Body of pancreas (tissue), 4 donors: ENCODE data around the gene RSRP1.

Experiments used
- POLR2A ChIP-seq, 3 donors: fragments of 450-650 bp; IDR thresholded peaks; one replicate each; pipeline ENCODE4 v1.6.1; 2016; ENCODE audit warnings: antibody characterized with exemption in 3 of 3, mild to moderate bottlenecking in 2 of 3
- TF ChIP-seq, protein P1 (sequence below), 7 experiments: fragments of 450-650 bp in 4 of 7; fragments of 200-600 bp in 3 of 7; sonication (generic) in 3 of 7; IDR thresholded peaks; one replicate each; pipeline ENCODE4 v1.5.1; 2016 to 2019; ENCODE audit warnings: antibody characterized with exemption in 7 of 7

DNA sequence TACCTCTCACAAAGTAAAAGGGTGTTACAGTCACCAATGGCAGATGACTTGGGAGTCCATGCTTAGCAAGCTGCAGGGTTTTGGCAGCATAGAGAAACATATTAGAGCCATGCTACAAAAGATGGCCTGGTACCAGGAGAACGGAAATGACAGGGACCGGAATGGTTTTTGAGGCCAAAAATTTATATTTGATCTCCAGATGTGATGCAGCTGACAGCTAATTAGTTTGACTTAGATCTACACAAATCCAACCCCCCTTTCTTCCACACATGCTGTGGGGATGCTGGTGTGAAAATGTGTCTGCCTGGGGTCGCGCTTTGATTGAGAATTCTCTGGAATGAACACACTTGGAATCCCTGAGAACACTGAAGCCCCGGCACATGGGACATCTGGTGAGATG is 41.5 kb downstream of the RSRP1 start:
- TF ChIP-seq POLR2A (IDR thresholded peaks at IDR 0.05) = no peak
- TF ChIP-seq, protein P1, sequence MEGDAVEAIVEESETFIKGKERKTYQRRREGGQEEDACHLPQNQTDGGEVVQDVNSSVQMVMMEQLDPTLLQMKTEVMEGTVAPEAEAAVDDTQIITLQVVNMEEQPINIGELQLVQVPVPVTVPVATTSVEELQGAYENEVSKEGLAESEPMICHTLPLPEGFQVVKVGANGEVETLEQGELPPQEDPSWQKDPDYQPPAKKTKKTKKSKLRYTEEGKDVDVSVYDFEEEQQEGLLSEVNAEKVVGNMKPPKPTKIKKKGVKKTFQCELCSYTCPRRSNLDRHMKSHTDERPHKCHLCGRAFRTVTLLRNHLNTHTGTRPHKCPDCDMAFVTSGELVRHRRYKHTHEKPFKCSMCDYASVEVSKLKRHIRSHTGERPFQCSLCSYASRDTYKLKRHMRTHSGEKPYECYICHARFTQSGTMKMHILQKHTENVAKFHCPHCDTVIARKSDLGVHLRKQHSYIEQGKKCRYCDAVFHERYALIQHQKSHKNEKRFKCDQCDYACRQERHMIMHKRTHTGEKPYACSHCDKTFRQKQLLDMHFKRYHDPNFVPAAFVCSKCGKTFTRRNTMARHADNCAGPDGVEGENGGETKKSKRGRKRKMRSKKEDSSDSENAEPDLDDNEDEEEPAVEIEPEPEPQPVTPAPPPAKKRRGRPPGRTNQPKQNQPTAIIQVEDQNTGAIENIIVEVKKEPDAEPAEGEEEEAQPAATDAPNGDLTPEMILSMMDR (IDR thresholded peaks at IDR 0.05) = no peak
